Muscle of leg (tissue), 11 donors: ENCODE results near the gene CD109. TPM values are rescaled to one million over a fixed set of nuclear protein-coding genes. Genes with fewer than 3 reads are reported as not detected.
"Not testable (repeated sequence)": the region's sequence is repeated elsewhere in the genome, so short reads cannot be mapped to it uniquely, and the experiment has no call there.

Experiments used
- DNase-seq: peaks from one replicate; pipeline ENCODE4 v3.0.0; 2013
- H3K27ac ChIP-seq: one replicate; pipeline ENCODE4 v1.5.1; 2013; ENCODE audit warnings: mild to moderate bottlenecking, low read length, control low read depth
- H3K27me3 ChIP-seq: one replicate; pipeline ENCODE4 v1.6.1; 2013; ENCODE audit warnings: low read length; ENCODE audit not compliant: control insufficient read depth, insufficient read depth
- H3K36me3 ChIP-seq: one replicate; pipeline ENCODE4 v1.6.1; 2013; ENCODE audit warnings: low read length; ENCODE audit not compliant: control insufficient read depth, insufficient read depth
- H3K4me1 ChIP-seq: one replicate; pipeline ENCODE4 v1.6.1; 2013; ENCODE audit warnings: low read length; ENCODE audit not compliant: control insufficient read depth, insufficient read depth
- H3K4me3 ChIP-seq: one replicate; pipeline ENCODE4 v1.5.1; 2013; ENCODE audit warnings: low read length, control low read depth
- H3K9me3 ChIP-seq: replicated peaks from 2 replicates; pipeline ENCODE4 v1.6.1; 2013; ENCODE audit warnings: low read depth, low read length; ENCODE audit not compliant: control insufficient read depth
- WGBS: methylation state at CpG from one replicate; pipeline ENCODE4 v1.1.5; 2013; ENCODE audit warnings: missing lambda C conversion rate; ENCODE audit not compliant: insufficient coverage; 5-methylcytosine and 5-hydroxymethylcytosine counted together
- polyA plus RNA-seq, 8 donors: library from polyadenylated mRNA; unstranded; fragments of 120-200 nt; gene quantifications; one replicate each; pipeline versions ENCODE4 v1.2.1 to v1.2.3, GENCODE V29; 2013; ENCODE audit warnings: inconsistent platforms in 1 of 8, low replicate concordance in 1 of 8; ENCODE audit not compliant: insufficient read length in 8 of 8, insufficient read depth in 1 of 8
- total RNA-seq: library from RNA; stranded (reverse); fragments of 120-200 nt; gene quantifications from one replicate; pipeline ENCODE4 v1.2.4, GENCODE V29; 2013

The CD109 gene
- total and polyA plus RNA-seq, 9 donors: 9.6 to 23.6 (median 15.6) TPM

DNA sequence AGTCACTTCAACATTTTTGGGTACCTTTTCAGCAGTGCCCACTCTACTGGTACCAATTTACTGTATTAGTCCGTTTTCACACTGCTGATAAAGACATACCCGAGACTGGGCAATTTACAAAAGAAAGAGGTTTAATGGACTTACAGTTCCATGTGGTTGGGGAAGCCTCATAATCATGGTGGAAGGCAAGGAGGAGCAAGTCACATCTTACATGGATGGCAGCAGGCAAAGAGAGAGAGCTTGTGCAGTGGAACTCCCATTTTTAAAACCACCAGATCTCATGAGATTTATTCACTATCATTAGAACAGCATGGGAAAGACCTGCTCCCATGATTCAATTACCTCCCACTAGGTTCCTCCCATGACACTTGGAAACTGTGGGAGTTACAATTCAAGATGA lies 12.4 kb upstream of the CD109 start:
- not testable (repeated sequence) for H3K36me3 ChIP-seq, H3K27me3 ChIP-seq, H3K4me3 ChIP-seq, H3K27ac ChIP-seq, H3K9me3 ChIP-seq, DNase-seq, H3K4me1 ChIP-seq
- WGBS: no CpG with 5 or more reads among the region's 2 CpGs

DNA sequence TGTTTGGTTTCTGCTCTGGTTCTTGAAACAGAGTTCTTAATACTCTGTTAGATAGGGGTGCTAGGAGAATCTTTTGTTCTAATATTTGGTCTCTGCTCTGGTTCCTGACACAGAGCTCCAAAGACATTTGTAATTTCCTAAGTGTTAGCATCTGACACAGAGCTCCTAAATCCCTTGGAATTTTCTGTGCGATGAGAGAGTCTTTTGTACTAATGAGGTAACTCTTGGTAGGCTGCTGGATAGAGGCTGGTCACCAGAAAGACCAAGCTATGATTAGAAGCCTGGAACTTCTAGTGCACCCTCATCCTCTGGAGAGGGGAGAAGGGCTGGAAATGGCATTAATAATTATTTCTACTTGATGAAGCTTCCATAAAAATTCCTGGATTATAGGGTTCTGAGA lies 7.7 kb upstream of the CD109 start:
- no peaks in the 10 kb centered on the region for H3K27me3 ChIP-seq
- no peaks in the 10 kb centered on the region for H3K36me3 ChIP-seq
- WGBS: no CpG with 5 or more reads among the region's 1 CpG
- H3K4me3 ChIP-seq: no peak overlapping the region
- H3K4me1 ChIP-seq: no peaks in the 10 kb centered on the region
- no peaks in the 10 kb centered on the region for H3K9me3 ChIP-seq
- no peak overlapping the region for H3K27ac ChIP-seq
- no peak for DNase-seq

DNA sequence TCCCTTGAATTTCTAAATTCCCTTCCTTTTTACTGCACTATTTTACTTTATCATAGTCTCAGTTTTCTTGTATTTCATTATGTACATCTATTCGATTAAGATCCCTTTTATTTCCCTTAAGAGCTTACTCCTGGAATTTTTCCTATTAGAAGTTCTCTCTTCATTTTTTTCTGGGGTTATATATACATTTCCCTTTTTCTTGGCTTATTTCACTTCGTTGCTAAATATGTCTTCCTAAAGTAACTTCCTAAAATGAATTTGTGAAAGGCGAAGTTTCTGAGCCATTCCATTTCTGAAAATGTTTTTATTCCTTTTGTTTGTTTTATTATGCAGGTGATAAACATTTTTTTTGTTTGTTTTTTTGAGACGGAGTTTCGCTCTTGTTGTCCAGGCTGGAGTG lies 5.9 kb upstream of the CD109 start:
- H3K4me1 ChIP-seq: peaks cover 4% of the 10 kb centered on the region
- no peaks in the 10 kb centered on the region for H3K36me3 ChIP-seq
- H3K4me3 ChIP-seq: no peak overlapping the region
- no CpG with 5 or more reads among the region's 5 CpGs for WGBS
- H3K27me3 ChIP-seq: no peaks in the 10 kb centered on the region
- DNase-seq: no peak
- no peaks in the 10 kb centered on the region for H3K9me3 ChIP-seq
- no peak overlapping the region for H3K27ac ChIP-seq

DNA sequence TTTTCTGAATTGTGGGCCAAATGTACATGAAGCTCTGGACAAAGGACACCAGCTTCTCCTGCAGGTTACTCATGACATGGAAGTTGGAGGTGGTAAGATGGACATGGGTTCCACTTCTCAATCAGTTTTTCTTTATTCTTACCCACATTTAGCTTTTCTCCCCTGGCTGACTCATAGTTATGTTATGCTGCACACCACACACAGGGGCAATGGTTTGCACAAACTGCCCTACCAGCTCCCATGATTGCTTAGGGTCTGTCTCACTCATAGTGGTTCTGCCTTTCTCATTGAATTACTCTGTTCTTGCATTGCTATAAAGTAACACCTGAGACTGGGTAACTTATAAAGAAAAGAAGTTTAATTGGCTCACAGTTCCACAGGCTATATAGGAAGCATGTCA lies 4.5 kb upstream of the CD109 start:
- no peak overlapping the region for H3K27ac ChIP-seq
- no peak for DNase-seq
- no peaks in the 10 kb centered on the region for H3K27me3 ChIP-seq
- H3K9me3 ChIP-seq: no peaks in the 10 kb centered on the region
- H3K36me3 ChIP-seq: no peaks in the 10 kb centered on the region
- H3K4me3 ChIP-seq: no peak overlapping the region
- peaks cover 8% of the 10 kb centered on the region for H3K4me1 ChIP-seq

DNA sequence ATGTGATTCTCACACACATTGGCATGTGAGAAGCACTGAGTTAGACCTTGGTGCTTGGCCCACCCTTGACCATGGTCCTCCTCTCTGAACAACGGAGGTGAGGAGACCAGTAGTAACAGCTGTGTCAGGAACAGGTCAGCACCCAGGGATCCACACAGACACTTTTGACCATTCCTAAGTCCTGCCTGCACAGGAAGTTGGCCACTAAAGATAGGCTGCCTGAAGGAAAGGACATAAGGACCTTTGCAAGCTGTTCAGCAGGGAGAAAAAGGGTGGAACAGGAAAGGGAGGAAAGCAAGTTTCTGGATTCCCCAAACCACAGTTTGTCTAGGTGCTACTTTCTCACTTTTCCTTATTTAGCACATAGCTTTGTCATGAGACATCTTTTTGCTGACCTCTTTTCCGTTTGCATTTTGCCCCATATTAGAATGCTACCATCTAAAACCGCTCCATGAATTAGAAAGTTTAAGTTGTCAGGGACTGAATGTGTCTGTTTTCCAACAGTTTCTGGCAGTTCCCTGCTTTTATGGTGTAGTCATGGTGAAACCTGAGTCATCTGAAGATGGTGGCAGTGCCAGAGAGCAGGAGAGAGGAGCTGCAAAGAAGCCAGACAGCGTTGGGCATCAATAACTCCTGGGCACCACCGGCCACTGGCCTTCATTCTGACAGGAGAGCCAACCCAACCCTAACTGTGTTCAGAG lies 1.1 kb upstream of the CD109 start:
- peak; percentile 67 for DNase-seq
- H3K36me3 ChIP-seq: no peaks in the 10 kb centered on the region
- H3K27ac ChIP-seq: peak overlapping the region; percentile 95
- no peaks in the 10 kb centered on the region for H3K9me3 ChIP-seq
- no peak overlapping the region for H3K4me3 ChIP-seq
- H3K27me3 ChIP-seq: no peaks in the 10 kb centered on the region
- H3K4me1 ChIP-seq: peaks cover 12% of the 10 kb centered on the region
- no CpG with 5 or more reads among the region's 5 CpGs for WGBS

DNA sequence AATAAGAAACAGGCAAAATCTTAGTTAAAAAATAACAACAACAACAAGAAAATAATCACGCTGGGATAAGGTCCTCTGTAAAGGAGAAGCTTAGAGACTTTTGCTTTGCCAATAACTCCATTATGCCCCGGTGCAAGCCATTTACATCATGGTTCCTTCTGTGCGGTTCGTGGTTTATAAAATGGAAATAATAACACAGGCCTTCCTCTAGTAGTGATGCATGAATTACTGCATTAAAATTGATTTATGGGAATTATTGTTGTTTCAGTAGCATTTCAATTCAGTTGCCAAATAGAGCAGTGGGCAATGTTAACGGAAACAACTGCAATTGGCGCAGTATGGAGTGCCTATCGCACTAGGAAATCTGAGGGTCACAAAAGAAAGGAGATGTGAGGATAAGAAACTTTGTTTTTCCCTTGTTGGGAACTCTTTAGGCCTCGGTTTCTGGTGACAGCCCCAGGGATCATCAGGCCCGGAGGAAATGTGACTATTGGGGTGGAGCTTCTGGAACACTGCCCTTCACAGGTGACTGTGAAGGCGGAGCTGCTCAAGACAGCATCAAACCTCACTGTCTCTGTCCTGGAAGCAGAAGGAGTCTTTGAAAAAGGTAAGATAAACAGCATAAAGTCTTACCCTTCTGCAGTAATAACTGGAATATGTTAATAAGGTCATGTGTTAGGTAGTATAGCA lies 1.1 kb downstream of the CD109 start:
- no peaks in the 10 kb centered on the region for H3K9me3 ChIP-seq
- H3K27me3 ChIP-seq: no peaks in the 10 kb centered on the region
- DNase-seq: no peak
- 77% methylated on average over 5 of the region's 10 CpGs for WGBS
- H3K36me3 ChIP-seq: no peaks in the 10 kb centered on the region
- H3K4me1 ChIP-seq: peaks cover 12% of the 10 kb centered on the region
- H3K4me3 ChIP-seq: no peak overlapping the region
- peak overlapping the region; percentile 95 for H3K27ac ChIP-seq

DNA sequence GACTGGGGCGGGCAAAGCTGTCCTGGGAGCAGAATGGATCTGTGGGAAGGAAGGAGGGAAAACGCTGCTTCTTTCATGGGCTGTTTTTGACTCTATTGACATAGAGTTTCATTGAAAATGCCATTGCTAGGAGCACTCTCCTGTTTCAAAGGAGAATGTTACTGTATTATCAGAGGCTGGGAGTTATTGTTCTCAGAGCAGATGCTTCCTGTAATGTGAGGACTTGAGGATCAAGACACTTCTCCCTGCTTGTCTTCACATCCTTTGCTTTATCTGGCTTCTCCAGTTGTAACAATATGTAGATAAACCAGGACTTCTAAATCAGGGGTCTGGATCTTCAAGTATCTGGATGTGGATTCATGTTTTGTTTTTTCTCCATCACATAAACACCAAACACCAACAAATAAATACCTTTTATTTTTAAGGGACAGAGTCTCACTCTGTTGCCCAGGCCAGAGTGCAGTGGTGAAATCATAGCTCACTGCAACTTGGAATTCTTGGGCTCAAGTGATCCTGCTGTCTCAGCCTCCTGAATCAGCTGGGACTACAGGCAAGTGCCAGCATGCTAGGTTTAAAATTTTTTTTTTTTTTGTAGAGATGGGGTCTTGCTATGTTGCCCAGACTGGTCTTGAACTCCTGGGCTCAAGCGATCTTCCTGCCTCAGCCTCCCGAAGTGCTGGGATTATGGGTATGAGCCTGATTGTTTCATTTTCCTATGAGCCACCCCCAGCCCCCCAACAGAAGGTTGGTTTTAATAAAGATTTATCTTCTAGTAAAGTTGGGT lies 3.9 kb downstream of the CD109 start:
- no peak overlapping the region for H3K4me3 ChIP-seq
- peaks cover 9% of the 10 kb centered on the region for H3K4me1 ChIP-seq
- 60% methylated on average over 2 of the region's 4 CpGs for WGBS
- DNase-seq: peak; percentile 35
- H3K9me3 ChIP-seq: no peaks in the 10 kb centered on the region
- H3K27me3 ChIP-seq: no peaks in the 10 kb centered on the region
- H3K27ac ChIP-seq: peak overlapping the region; percentile 77
- no peaks in the 10 kb centered on the region for H3K36me3 ChIP-seq

DNA sequence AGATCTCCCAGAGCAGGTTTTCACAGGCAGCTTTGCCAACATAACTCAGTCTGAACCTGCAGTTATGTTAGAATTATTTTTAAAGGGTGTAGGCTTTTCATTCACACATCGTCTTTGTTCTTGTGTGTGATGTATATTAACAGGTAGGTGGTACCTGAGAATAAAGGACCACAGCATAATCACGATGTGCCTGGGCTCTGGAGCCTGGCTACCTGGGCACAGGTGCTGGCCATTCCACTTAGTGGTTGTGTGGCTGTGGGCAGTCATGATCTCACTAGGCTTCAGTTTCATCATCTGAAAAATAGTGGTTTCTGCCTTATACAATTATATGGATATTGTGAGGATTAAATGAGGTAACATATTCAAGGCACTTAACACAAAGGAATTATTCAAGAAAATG lies 6.4 kb downstream of the CD109 start:
- Histone ChIP-seq H3K4me1 (no peaks in the 10 kb centered on the region), H3K4me3 (no peak overlapping the region), H3K9me3 (no peaks in the 10 kb centered on the region), H3K27ac (no peak overlapping the region), H3K36me3 (no peaks in the 10 kb centered on the region), H3K27me3 (no peaks in the 10 kb centered on the region)
- WGBS: 86% methylated on average over 1 of the region's 2 CpGs
- no peak for DNase-seq

DNA sequence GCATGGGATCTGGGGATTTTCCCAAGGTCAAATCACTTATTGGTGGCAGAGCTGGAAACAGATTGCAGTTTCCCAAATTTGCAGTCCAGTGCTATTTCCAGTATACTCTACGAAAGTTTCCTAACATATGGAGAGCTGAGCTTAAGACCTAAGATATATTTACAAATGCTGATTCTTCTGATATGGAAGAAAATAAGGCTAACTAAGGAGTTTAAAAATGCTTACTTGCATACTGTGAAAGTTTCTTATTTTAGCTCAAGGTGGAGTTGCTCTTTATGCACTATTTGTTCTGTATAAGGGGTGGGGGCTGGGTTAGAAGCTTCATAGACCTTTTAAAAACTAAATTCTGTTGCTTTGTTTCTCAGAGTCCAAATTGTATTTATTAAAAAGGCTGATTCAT lies 7.5 kb downstream of the CD109 start:
- no peak overlapping the region for H3K27ac ChIP-seq

DNA sequence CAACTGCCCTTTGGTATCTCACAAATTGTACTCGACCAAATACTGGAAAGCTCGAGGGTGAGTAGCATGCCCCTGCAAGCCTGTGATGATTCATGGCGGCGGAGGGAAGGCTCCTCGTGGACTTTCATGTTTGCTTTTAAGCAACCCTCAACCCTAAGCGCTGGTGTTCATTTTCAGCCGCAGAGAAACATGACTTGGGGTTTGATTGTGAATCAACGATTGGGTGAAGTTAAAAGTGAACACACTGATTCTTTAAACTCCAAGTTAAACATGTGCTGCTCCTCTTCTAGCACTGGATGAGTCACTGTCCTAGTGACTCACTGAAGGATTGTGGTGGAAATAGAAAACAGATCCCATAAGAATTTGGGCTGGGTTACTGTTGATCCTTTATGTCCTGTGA lies 8.3 kb downstream of the CD109 start:
- Histone ChIP-seq H3K4me3 (no peak overlapping the region), H3K9me3 (no peaks in the 10 kb centered on the region), H3K27ac (no peak overlapping the region), H3K27me3 (no peaks in the 10 kb centered on the region), H3K36me3 (no peaks in the 10 kb centered on the region), H3K4me1 (no peaks in the 10 kb centered on the region)
- WGBS: 92% methylated on average over 3 of the region's 8 CpGs
- peak; percentile 23 for DNase-seq

More for the DNA sequence above, 7.5 kb downstream of the CD109 start:
- Histone ChIP-seq H3K4me1 (no peaks in the 10 kb centered on the region), H3K9me3 (no peaks in the 10 kb centered on the region), H3K27me3 (no peaks in the 10 kb centered on the region), H3K36me3 (no peaks in the 10 kb centered on the region), H3K4me3 (no peak overlapping the region)
- no CpG with 5 or more reads among the region's 1 CpG for WGBS
- no peak for DNase-seq
